A549 treated with AZD9567 at 1 μM for 4 hours (cell line): ENCODE measurements around the gene LAMTOR1. TPM values are rescaled to one million over a fixed set of nuclear protein-coding genes. Genes with fewer than 3 reads are reported as not detected.

ENCODE experiments used
- total RNA-seq: library from RNA; stranded (reverse); fragments of 200-300 nt; extraction: Qiagen RNA extraction; gene quantifications from 5 replicates; pipeline ENCODE4 v1.2.3, GENCODE V29; 2022; ENCODE audit not compliant: insufficient read depth

Gene LAMTOR1
- 109 to 149 TPM (median 132 TPM) in 5 replicates for total RNA-seq

GRCh38 chr11:72102946-72103753 is at the start of gene LAMTOR1:
Gene LAMTOR1, minus strand, starts transcription at chr11:72103297. Its CDS starts 73 bp downstream, at chr11:72103224.

GRCh38 chr11:72135473-72135872 is 32.4 kb upstream of the LAMTOR1 start, which contains the start of gene FOLR3:
Gene FOLR3, plus strand, starts transcription at chr11:72135725. Its CDS starts 228 bp downstream, at chr11:72135953.

GRCh38 chr11:72112143-72112977 is 9.3 kb upstream of the LAMTOR1 start, which contains the start of gene ANAPC15:
Gene ANAPC15, minus strand, starts transcription at chr11:72112695. Its CDS starts 1,419 bp downstream, at chr11:72111276.

GRCh38 chr11:72105888-72106287 is 2.8 kb upstream of the LAMTOR1 start, which contains the start of gene TOMT:
Gene TOMT, plus strand, starts transcription at chr11:72105924. Its CDS starts 28 bp downstream, at chr11:72105952.

GRCh38 chr11:72080326-72081183 is 22.5 kb downstream of the LAMTOR1 start, which contains the start of the genes LRRC51 and NUMA1:
Gene LRRC51, plus strand, starts transcription at chr11:72080850. Its CDS starts 8,234 bp downstream, at chr11:72089084.
Gene NUMA1, minus strand, starts transcription at chr11:72080542. Its CDS starts 44,599 bp downstream, at chr11:72035943.

Other genes starting within 250 kb of the LAMTOR1 start
- not detected in 5 replicates for gene DEFB131B, start 224.8 kb downstream of the LAMTOR1 start, total RNA-seq
- gene XNDC1N, start 174.7 kb downstream of the LAMTOR1 start, total RNA-seq: 2.4 to 4.9 TPM (median 2.7 TPM) in 5 replicates
- 43.5 to 46.1 TPM (median 44.4 TPM) in 5 replicates for gene RNF121, start 174.3 kb downstream of the LAMTOR1 start, total RNA-seq
- 1.6 to 4.3 TPM (median 4.0 TPM) in 5 replicates for gene IL18BP, start 104.4 kb downstream of the LAMTOR1 start, total RNA-seq
- 49.9 to 69.2 TPM (median 65.1 TPM) in 5 replicates for gene NUMA1, start 22.8 kb downstream of the LAMTOR1 start, total RNA-seq
- gene LRRC51, start 22.4 kb downstream of the LAMTOR1 start, total RNA-seq: 7.8 to 9.8 TPM (median 9.3 TPM) in 5 replicates
- not detected in 5 replicates for gene TOMT, start 2.6 kb upstream of the LAMTOR1 start, total RNA-seq
- gene ANAPC15, start 9.4 kb upstream of the LAMTOR1 start, total RNA-seq: 62.2 to 89.8 TPM (median 84.0 TPM) in 5 replicates
- 0.13 TPM in 1 of 5 replicates, not detected in the others for gene FOLR3, start 32.4 kb upstream of the LAMTOR1 start, total RNA-seq
- gene FOLR1, start 88.8 kb upstream of the LAMTOR1 start, total RNA-seq: 0.08 to 0.16 TPM (median 0.12 TPM) in 3 of 5 replicates, not detected in the others
- gene FOLR2, start 113.5 kb upstream of the LAMTOR1 start, total RNA-seq: not detected in 5 replicates
- 42.0 to 84.5 TPM (median 77.6 TPM) in 5 replicates for gene INPPL1, start 121.5 kb upstream of the LAMTOR1 start, total RNA-seq
- not detected in 5 replicates for gene PHOX2A, start 140.9 kb upstream of the LAMTOR1 start, total RNA-seq